Activated CD4-positive, alpha-beta T cell treated with anti-CD3 and anti-CD28 coated beads, Interleukin-2, amount 10 ng/mL, durations not matched to agents 7 days and 5 days (primary cell): ENCODE results near the gene MEA1. TPM values are rescaled to one million over a fixed set of nuclear protein-coding genes. Genes with fewer than 3 reads are reported as not detected.

ENCODE experiments used
- CTCF ChIA-PET: fragments of 350-600 bp; sonication (Branson Sonifier 250); formaldehyde crosslinking; loops from one replicate; lab custom pipeline; 2021; ENCODE audit warnings: antibody characterized with exemption; lab: Charles Lee
- POLR2A ChIA-PET: fragments of 350-600 bp; sonication (Branson Sonifier 250); formaldehyde crosslinking; loops from one replicate; lab custom pipeline; 2021; ENCODE audit warnings: antibody characterized with exemption; lab: Charles Lee
- DNase-seq: peaks from one replicate; pipeline ENCODE4 v3.0.0-alpha.2; 2020
- H3K27ac Mint-ChIP-seq: one replicate; pipeline ENCODE4 v1.8.0; 2021; ENCODE audit warnings: mild to moderate bottlenecking, moderate library complexity, mixed read lengths
- H3K27me3 Mint-ChIP-seq: one replicate; pipeline ENCODE4 v1.8.0; 2021; ENCODE audit warnings: mixed read lengths
- H3K36me3 Mint-ChIP-seq: one replicate; pipeline ENCODE4 v1.8.0; 2021; ENCODE audit warnings: low read depth, mixed read lengths
- H3K4me1 Mint-ChIP-seq: one replicate; pipeline ENCODE4 v1.8.0; 2021; ENCODE audit warnings: mixed read lengths
- H3K4me3 Mint-ChIP-seq: one replicate; pipeline ENCODE4 v1.8.0; 2021; ENCODE audit warnings: mild to moderate bottlenecking, moderate library complexity, mixed read lengths
- H3K9me3 Mint-ChIP-seq: one replicate; pipeline ENCODE4 v1.8.0; 2021; ENCODE audit warnings: mixed read lengths
- total RNA-seq, 2 experiments: library from RNA; stranded (reverse); gene quantifications; one replicate each; pipeline ENCODE4 v1.2.3, GENCODE V29; 2021

The MEA1 gene
- total RNA-seq, 2 experiments from 2014 or later = 58.9 to 70.1 TPM

DNA sequence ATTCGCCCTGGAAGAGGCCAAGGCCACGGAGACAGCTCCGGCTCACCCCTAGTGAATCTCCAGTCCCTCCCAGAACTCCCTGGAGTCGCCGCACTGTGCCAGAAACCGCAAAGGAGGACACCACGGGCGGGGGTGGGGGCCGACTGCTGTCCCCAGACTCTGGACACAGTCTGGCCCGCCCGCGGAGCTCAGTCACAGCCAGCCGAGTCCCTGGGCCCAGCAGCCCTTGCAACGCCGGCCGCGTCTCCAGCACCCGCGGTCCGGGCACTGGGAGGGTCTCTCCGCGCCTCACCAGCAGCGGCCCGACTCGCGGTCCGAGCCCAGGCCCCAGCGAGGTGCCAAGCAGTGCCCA lies 35.3 kb downstream of the MEA1 start:
- no peaks in the 10 kb centered on the region for H3K9me3 Mint-ChIP-seq
- ChIA-PET POLR2A (interaction anchor here (1.3 to 2.6 kb wide), 2 partner anchors 49 to 75 kb away, joined by 3 to 13 read pairs; partner anchors contain the start of genes CNPY3 and CUL7), CTCF (interaction anchor here (0.6 to 2.3 kb wide), 9 partner anchors 8 to 1107 kb away, joined by 3 to 7 read pairs (median 4); partner anchors contain the start of genes CNPY3 and KLHDC3)
- no peaks in the 10 kb centered on the region for H3K27me3 Mint-ChIP-seq
- H3K36me3 Mint-ChIP-seq = peaks cover 19% of the 10 kb centered on the region
- peak; percentile 17 for DNase-seq
- peak overlapping the region; percentile 87 for H3K27ac Mint-ChIP-seq
- peaks cover 44% of the 10 kb centered on the region for H3K4me1 Mint-ChIP-seq
- H3K4me3 Mint-ChIP-seq = peak overlapping the region; percentile 89

DNA sequence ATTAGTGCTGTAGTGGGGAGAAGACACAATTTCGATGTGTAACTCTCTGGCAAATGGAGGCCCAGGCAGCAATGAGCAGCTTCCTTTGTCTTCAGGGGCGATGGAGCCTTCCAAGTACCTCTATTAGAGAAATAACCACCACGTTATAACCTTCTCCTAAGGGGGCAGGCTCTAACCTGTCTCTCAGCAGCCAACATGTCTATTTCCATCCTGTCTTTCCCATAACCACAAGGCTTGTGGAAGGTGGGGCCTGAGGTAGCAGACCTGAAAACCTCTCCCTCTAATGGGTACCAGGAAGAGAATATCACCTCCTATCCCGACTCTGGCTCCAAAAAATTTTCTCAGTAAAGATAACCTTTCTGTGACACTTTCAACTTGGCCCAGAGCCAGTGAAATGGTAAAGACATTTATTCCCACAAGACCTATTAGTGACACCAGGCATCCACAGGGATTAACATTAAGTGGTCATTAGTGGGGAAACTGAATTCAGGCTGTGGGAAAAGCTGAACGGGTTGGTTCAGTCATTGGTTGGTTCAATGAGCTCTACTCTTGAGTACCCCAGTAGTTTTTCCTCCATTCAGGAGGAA lies 38.7 kb downstream of the MEA1 start:
- Mint-ChIP-seq H3K9me3 (no peaks in the 10 kb centered on the region), H3K4me1 (peaks cover 34% of the 10 kb centered on the region), H3K36me3 (peaks cover 19% of the 10 kb centered on the region), H3K27ac (no peak overlapping the region), H3K4me3 (no peak overlapping the region), H3K27me3 (no peaks in the 10 kb centered on the region)
- no peak for DNase-seq
- ChIA-PET CTCF (interaction anchor here (1.4 kb wide), 1 partner anchor 10 kb away, joined by 5 read pairs; no protein-coding TSS in a partner anchor), POLR2A (interaction anchor here (0.6 kb wide), 1 partner anchor 15 kb away, joined by 4 read pairs; no protein-coding TSS in a partner anchor)

DNA sequence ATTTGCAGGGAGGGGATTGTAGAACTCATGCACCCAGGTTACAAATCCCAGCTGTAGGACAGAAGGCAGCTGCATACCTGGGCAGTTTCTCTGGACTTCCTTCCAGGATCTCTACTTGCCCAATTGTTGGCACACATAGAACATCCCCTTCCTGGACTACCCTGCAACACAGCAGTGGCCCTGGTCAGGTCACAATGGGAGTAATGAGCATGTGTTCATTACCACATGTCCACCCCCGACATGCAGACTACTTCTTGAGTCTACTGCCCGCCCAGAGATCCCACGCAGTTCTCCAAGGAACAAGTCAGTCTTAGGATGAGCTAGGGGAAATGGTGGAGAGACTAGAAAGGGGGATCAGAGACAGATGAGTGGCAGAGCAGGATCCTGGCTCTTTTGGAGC lies 39.8 kb downstream of the MEA1 start:
- Mint-ChIP-seq H3K27me3 (no peaks in the 10 kb centered on the region), H3K36me3 (peaks cover 19% of the 10 kb centered on the region), H3K9me3 (no peaks in the 10 kb centered on the region), H3K27ac (no peak overlapping the region), H3K4me1 (peaks cover 23% of the 10 kb centered on the region), H3K4me3 (no peak overlapping the region)
- ChIA-PET POLR2A (no interaction called here), CTCF (no interaction called here)
- no peak for DNase-seq

DNA sequence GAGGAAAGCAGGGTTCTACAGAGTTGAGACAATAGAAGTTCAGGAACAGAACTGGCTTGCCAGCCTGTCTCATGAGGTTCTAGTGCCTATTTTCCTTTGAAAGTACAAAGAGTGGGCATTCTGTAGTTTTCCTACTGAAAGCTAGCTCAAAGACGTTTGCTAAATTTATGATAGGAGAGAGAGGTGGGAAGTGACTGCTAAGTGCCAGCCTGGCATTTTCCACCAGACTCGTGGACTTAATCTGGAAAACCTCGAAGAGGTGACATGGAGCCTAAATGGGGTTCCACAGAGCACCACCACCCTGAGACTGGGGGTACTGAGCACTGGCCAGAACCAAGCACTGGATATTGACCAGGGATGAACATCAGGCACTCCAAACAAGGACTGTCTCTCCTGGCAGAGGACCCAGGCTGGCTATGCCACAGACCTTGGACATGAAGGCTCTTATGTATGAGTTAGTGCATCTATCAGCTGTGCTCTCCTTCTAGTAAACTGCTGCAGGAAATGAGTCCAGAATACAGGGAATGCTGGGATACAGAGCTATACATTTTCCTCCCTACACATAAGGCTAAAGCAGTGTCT lies 41.9 kb downstream of the MEA1 start:
- POLR2A ChIA-PET = no interaction called here
- H3K4me1 Mint-ChIP-seq = peaks cover 12% of the 10 kb centered on the region

DNA sequence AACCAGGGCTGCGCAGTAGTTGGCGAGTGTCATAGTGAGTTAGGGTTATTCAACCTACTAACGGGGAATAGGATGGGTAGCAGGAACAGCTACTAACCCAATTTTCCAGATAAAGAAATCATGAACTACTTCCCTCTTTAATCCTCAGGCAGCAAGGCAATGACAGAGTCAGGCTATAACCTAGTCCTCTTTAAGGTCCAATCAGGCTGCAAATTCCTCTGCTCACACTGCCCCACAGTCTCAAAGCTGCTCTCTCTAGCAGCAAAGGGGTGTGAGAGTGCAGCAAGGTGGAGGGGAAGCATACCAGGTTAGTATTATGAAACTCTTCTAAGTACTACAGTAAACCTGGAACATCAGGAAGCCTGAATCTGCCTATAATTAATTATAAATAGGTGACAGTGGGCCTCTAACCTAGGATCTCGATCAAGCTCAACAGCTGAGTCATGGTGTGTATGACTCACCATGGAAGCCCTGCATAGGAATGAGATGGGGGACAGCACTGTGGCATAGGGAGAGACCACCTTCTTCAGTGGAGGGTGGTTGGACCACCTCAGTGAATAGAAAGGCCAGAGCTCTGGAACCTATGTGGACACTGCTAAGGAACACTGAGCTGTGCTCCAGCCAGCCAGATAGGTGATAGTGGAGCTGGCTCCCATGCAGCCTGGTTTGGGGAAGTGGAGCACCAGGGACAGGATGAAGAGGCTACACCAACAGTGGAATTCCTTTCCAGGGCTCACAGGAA lies 42.7 kb downstream of the MEA1 start:
- DNase-seq = no peak
- Mint-ChIP-seq H3K4me1 (peaks cover 5% of the 10 kb centered on the region), H3K9me3 (no peaks in the 10 kb centered on the region), H3K27me3 (no peaks in the 10 kb centered on the region), H3K4me3 (no peak overlapping the region), H3K36me3 (peaks cover 11% of the 10 kb centered on the region), H3K27ac (no peak overlapping the region)
- POLR2A ChIA-PET = no interaction called here
- CTCF ChIA-PET = interaction anchor here (0.8 to 1.7 kb wide), 5 partner anchors 8 to 42 kb away, joined by 4 to 7 read pairs (median 5); partner anchors contain the start of genes CNPY3, GNMT, PEX6 and PPP2R5D

More for the DNA sequence above, 41.9 kb downstream of the MEA1 start:
- Mint-ChIP-seq H3K9me3 (no peaks in the 10 kb centered on the region), H3K36me3 (peaks cover 15% of the 10 kb centered on the region), H3K27me3 (no peaks in the 10 kb centered on the region), H3K4me3 (no peak overlapping the region), H3K27ac (peak overlapping the region; percentile 27)
- CTCF ChIA-PET = interaction anchor here (0.6 to 1.7 kb wide), 4 partner anchors 8 to 42 kb away, joined by 3 to 7 read pairs (median 6); partner anchors contain the start of genes CNPY3, GNMT and PEX6
- DNase-seq = no peak

DNA sequence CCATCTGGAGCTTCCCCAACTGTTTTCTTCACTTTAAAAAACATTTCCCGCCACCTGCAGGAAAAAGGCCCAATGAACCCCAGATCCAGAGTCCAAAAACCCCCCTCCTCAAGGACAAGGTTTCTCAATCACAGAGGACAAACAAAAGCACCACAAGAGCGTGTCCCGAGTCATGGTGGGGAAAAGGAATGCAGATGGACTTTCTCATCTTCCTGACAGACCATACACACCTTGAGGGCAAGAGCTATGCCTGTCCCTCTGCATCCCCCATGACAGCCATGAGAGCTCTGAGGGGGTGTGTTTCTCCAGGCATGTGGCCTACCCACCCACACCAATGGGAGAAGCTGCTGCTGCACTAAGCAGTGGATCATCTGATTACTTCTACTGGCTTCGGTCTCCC lies 43.8 kb downstream of the MEA1 start:
- H3K4me1 Mint-ChIP-seq = peaks cover 3% of the 10 kb centered on the region
- CTCF ChIA-PET = no interaction called here

DNA sequence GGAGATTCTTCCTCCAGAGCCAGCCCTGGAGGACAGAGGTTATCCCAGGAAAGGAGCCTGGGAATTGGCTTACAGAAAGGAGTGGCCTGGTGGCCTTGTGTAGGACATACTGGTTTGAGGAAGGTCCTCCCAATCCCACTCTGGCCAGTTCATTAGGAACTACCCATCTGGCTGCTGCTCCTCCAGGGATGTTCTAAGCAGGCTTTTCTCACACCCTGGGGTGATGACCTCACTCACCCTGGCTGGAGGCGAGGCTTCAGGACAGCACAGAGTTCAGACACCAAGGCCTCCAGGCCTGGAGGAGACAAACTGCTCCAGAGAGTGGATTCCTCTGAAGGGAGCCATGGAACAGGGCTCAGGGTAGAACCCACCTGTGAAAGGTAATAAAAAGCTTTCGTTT lies 44.3 kb downstream of the MEA1 start:
- Mint-ChIP-seq H3K36me3 (peaks cover 11% of the 10 kb centered on the region), H3K4me1 (peaks cover 2% of the 10 kb centered on the region), H3K27me3 (no peaks in the 10 kb centered on the region), H3K4me3 (no peak overlapping the region), H3K9me3 (no peaks in the 10 kb centered on the region), H3K27ac (no peak overlapping the region)
- no peak for DNase-seq
- CTCF ChIA-PET = no interaction called here
- POLR2A ChIA-PET = no interaction called here

More for the DNA sequence above, 43.8 kb downstream of the MEA1 start:
- H3K27ac Mint-ChIP-seq = no peak overlapping the region
- no peaks in the 10 kb centered on the region for H3K9me3 Mint-ChIP-seq
- POLR2A ChIA-PET = no interaction called here
- DNase-seq = no peak
- no peak overlapping the region for H3K4me3 Mint-ChIP-seq
- no peaks in the 10 kb centered on the region for H3K27me3 Mint-ChIP-seq
- peaks cover 11% of the 10 kb centered on the region for H3K36me3 Mint-ChIP-seq

DNA sequence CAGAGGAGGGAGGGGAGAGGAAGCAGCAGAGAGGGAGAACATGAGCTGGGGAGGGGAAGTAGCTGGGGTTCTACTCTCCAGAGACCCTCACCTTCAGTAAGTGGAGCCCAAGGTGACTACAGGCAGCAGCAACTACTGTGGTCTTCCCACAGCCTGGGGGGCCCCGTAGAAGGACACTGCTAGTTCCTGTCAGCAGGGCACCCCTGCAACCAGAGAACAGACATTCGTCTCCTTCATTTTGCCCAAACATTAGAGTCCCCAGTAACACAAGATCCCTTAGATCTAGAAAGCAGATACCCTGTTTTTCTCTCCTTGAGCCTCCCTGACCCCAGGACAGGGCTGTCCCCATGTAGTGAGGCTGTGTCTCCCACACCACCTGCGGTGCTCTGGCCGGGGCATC lies 45.0 kb downstream of the MEA1 start:
- ChIA-PET CTCF (no interaction called here), POLR2A (no interaction called here)
- no peak overlapping the region for H3K27ac Mint-ChIP-seq
- H3K27me3 Mint-ChIP-seq = no peaks in the 10 kb centered on the region
- no peak for DNase-seq
- no peaks in the 10 kb centered on the region for H3K4me1 Mint-ChIP-seq
- no peak overlapping the region for H3K4me3 Mint-ChIP-seq
- no peaks in the 10 kb centered on the region for H3K9me3 Mint-ChIP-seq
- H3K36me3 Mint-ChIP-seq = peaks cover 9% of the 10 kb centered on the region

DNA sequence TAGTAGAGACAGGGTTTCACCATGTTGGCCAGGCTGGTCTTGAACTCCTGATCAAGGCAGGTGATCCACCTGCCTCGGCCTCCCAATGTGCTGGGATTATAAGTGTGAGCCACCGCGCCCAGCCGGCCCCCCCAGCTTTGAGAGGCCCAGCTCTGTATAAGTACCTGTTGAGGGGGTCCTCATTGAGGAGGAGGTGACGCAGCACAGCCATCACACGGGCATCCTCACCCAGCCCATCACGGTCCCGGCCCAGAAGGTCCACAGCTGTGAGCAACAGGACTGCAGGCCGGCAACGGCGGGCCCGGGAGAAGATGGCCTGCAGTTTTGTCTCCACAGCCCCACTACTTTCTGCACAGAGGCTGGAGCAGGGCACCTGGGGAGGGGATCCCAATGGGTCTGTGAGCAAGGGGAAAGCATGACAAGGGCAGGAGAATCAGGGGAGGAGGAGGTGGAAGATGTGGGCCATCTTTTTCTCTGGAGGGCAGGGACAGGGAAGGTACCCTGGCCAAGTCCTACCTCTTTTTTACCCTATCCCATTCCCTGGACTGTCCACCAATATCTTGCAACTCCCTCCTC lies 45.5 kb downstream of the MEA1 start:
- CTCF ChIA-PET = no interaction called here
- Mint-ChIP-seq H3K27me3 (no peaks in the 10 kb centered on the region), H3K9me3 (no peaks in the 10 kb centered on the region), H3K4me1 (no peaks in the 10 kb centered on the region), H3K36me3 (peaks cover 8% of the 10 kb centered on the region), H3K4me3 (no peak overlapping the region), H3K27ac (no peak overlapping the region)
- DNase-seq = no peak
- POLR2A ChIA-PET = no interaction called here

DNA sequence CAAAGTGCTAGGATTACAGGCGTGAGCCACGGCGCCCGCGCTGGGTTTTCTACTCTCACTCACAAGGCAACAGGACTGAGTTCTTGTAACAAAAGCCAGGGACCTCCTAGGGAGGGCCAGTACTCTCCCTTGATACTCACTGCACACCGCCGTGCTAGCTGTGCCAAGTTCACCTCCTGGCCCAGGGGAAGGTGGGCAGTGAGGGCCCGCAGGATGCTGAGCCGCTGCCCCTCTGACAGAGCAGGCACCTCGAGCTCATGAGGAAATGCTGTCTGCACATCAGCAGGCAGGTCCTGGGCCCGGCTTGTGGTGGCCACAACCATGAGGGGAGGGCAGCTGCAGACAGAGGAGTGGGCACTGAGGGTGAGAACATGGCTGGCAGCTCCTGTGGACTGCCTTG lies 46.5 kb downstream of the MEA1 start:
- Mint-ChIP-seq H3K4me1 (no peaks in the 10 kb centered on the region), H3K27ac (no peak overlapping the region), H3K9me3 (no peaks in the 10 kb centered on the region), H3K4me3 (no peak overlapping the region), H3K36me3 (peaks cover 9% of the 10 kb centered on the region), H3K27me3 (no peaks in the 10 kb centered on the region)
- no peak for DNase-seq
- ChIA-PET POLR2A (no interaction called here), CTCF (interaction anchor here (0.6 to 0.7 kb wide), 2 partner anchors 46 to 659 kb away, joined by 3 to 4 read pairs; no protein-coding TSS in a partner anchor)

DNA sequence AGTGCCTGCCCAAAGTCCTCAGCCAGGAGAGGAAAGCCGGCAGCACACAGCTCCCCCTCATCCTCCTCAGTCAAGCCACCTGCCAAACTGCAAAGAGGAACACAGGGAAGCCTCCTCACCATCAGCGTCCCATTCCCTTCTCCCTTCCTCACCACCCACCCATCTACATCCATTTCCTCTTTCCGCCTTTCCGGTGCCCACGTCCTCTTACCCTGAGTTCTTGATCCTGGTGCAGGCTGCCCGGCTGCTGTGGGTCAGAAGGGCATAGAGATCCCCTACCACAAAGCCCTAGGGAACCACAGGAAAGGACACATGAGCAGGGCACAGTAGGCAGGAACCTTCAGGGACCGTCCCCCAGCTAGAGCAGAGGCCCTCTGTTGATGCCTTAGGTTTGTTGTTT lies 47.2 kb downstream of the MEA1 start:
- H3K4me1 Mint-ChIP-seq = no peaks in the 10 kb centered on the region
- H3K27me3 Mint-ChIP-seq = no peaks in the 10 kb centered on the region
- ChIA-PET POLR2A (no interaction called here), CTCF (interaction anchor here (0.6 to 0.7 kb wide), 2 partner anchors 177 to 660 kb away, joined by 3 read pairs; no protein-coding TSS in a partner anchor)
- H3K4me3 Mint-ChIP-seq = no peak overlapping the region
- peaks cover 11% of the 10 kb centered on the region for H3K36me3 Mint-ChIP-seq
- no peak overlapping the region for H3K27ac Mint-ChIP-seq
- no peak for DNase-seq
- H3K9me3 Mint-ChIP-seq = no peaks in the 10 kb centered on the region

DNA sequence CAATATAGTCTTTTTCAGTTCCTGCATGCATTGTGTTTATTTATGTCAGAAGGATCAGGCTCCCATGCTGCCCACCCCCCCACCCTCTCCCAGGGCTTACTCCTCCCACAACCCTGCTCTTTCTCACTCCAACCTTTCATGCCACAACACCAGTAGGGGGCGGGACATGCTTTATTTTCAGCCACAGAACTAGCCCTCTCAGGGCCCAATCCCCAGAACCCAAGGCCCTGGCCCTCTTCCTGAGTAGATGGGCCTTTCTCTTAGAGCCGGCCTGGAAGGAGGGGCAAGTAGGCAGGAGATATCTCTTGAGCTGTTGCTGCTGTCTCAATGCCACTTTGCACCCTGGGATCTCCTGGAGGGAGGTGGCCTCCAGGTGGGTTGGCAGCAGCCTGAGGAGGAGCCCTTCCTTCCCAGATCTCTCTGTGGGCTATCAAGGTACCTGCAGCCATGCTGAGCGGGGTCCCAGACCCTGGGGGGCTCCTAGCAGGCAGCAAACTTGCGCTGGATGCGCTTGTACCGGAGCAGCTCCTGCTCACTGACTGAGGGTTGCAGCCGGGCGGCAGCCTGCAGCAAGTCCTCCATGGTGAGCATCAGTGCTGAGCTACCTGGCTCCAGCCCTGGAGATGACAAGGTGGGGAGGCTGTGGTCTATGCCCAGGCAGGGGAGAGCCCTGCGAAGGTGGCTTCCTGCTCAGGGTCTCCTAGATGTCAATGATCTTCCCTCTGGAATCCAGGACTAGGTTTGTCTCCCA lies 49.7 kb downstream of the MEA1 start:
- no peak overlapping the region for H3K4me3 Mint-ChIP-seq
- POLR2A ChIA-PET = no interaction called here
- CTCF ChIA-PET = interaction anchor here (0.7 to 1.4 kb wide), 4 partner anchors 16 to 53 kb away, joined by 3 to 4 read pairs (median 3); partner anchors contain the start of gene PEX6
- peaks cover 11% of the 10 kb centered on the region for H3K36me3 Mint-ChIP-seq
- no peaks in the 10 kb centered on the region for H3K9me3 Mint-ChIP-seq
- peaks cover 10% of the 10 kb centered on the region for H3K4me1 Mint-ChIP-seq
- peaks cover 4% of the 10 kb centered on the region for H3K27me3 Mint-ChIP-seq
- peak overlapping the region; percentile 31 for H3K27ac Mint-ChIP-seq
- DNase-seq = peak; percentile 55
